ENCODE data around the gene TNNT2.

DNA sequence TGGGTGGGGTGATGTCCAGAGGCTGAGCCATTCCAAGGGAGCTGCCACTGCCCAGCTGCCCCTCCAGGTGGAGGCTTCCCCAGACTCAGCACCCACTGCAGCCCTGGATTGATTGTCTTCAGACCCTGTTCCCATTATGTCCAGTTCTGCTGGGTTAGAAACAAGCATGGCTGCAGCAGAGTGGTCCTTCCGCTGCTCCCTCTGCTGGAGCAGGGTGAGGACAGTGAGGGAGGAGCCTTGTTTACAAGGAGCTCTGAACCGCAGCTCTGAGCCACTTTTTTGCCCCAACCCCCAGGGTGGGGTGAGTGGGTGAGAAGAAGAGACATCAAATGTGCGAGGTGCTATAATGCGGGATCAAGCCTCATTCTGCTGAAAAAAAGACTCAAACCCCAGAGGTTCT lies 2.3 kb downstream of the TNNT2 start:
- TF ChIP-seq, protein P1, sequence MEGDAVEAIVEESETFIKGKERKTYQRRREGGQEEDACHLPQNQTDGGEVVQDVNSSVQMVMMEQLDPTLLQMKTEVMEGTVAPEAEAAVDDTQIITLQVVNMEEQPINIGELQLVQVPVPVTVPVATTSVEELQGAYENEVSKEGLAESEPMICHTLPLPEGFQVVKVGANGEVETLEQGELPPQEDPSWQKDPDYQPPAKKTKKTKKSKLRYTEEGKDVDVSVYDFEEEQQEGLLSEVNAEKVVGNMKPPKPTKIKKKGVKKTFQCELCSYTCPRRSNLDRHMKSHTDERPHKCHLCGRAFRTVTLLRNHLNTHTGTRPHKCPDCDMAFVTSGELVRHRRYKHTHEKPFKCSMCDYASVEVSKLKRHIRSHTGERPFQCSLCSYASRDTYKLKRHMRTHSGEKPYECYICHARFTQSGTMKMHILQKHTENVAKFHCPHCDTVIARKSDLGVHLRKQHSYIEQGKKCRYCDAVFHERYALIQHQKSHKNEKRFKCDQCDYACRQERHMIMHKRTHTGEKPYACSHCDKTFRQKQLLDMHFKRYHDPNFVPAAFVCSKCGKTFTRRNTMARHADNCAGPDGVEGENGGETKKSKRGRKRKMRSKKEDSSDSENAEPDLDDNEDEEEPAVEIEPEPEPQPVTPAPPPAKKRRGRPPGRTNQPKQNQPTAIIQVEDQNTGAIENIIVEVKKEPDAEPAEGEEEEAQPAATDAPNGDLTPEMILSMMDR (conservative IDR thresholded peaks at IDR 0.05; ENCODE audit: low read depth, low read length), result peak; percentile 22; the same call in 1 of the 2 replicates
- TF ChIP-seq MAZ (IDR thresholded peaks at IDR 0.05; ENCODE audit: borderline replicate concordance, low read depth, low read length) (no peak), NFE2L2 (IDR thresholded peaks at IDR 0.05; ENCODE audit: low read depth, low read length) (no peak), SMC3 (IDR thresholded peaks at IDR 0.05; ENCODE audit: low read depth, low read length) (no peak), CEBPB (IDR thresholded peaks at IDR 0.05; ENCODE audit: low read depth, low read length) (no peak), MXI1 (IDR thresholded peaks at IDR 0.05; ENCODE audit: borderline replicate concordance, low read depth, low read length) (no peak), POLR2A (IDR thresholded peaks at IDR 0.05; ENCODE audit: low read depth, low read length) (no peak), RAD21 (IDR thresholded peaks at IDR 0.05; ENCODE audit: low read length) (no peak)

Measured in IMR-90 (cell line).